ENCODE measurements around the gene PRSS21. TPM values are rescaled to one million over a fixed set of nuclear protein-coding genes. Genes with fewer than 3 reads are reported as not detected.

PRSS21 gene
- total RNA-seq (not detected), polyA plus RNA-seq (not detected)
- long read RNA-seq, donor 1, result 0 reads
- long read RNA-seq, donor 2, result 0 reads

GRCh38 chr16:2816751-2817339 is at the start of gene PRSS21:
Gene PRSS21, plus strand, starts transcription at chr16:2817237. Its CDS starts 32 bp downstream, at chr16:2817269.
- peaks cover 1% of the 10 kb centered on the region for H3K9me3 ChIP-seq (ENCODE audit: control insufficient read depth, low read length)
- intact Hi-C loops (cut with DNase I), result no loop called here
- H3K27me3 ChIP-seq (ENCODE audit: control insufficient read depth in 1 of 2, insufficient read depth in 2 of 2, low read length in 1 of 2), result no peaks in the 10 kb centered on the region
- H3K27ac ChIP-seq (ENCODE audit: low read depth in 1 of 2, low read length in 2 of 2), result no peak within 1 kb of the TSS
- H3K4me3 ChIP-seq (ENCODE audit: low read length in 2 of 2), result no peak within 1 kb of the TSS
- H3K4me1 ChIP-seq (ENCODE audit: control insufficient read depth in 1 of 2, insufficient read depth in 2 of 2, low read length in 2 of 2), result no peaks in the 10 kb centered on the region
- ATAC-seq (ENCODE audit: low FRiP score), result no peak
- WGBS, 2 donors, result 64 to 65% methylated on average over 25 to 28 of the region's 28 CpGs
- DNase-seq, result peak; percentile 49 to 68
- no peaks in the 10 kb centered on the region for H3K36me3 ChIP-seq (ENCODE audit: control insufficient read depth in 1 of 2, insufficient read depth in 2 of 2, low read length in 1 of 2)

- Histone ChIP-seq H3K36me3 (ENCODE audit: control insufficient read depth in 1 of 2, insufficient read depth in 2 of 2, low read length in 1 of 2) (peaks cover 13 to 33% of the 10 kb centered on the region in 2 donors), H3K4me1 (ENCODE audit: control insufficient read depth in 1 of 2, insufficient read depth in 2 of 2, low read length in 2 of 2) (no peaks in the 10 kb centered on the region), H3K27ac (ENCODE audit: low read depth in 1 of 2, low read length in 2 of 2) (no peak overlapping the region), H3K9me3 (ENCODE audit: control insufficient read depth, low read length) (no peaks in the 10 kb centered on the region), H3K27me3 (ENCODE audit: control insufficient read depth in 1 of 2, insufficient read depth in 2 of 2, low read length in 1 of 2) (no peaks in the 10 kb centered on the region), H3K4me3 (ENCODE audit: low read length in 2 of 2) (no peak overlapping the region)
- 62 to 69% methylated on average over 14 of the region's 14 CpGs for WGBS, 2 donors
- ATAC-seq (ENCODE audit: low FRiP score), result no peak
- peak in 1 of 2 donors; percentile 50 for DNase-seq
- intact Hi-C loops (cut with DNase I), result no loop called here
Observed at GRCh38 chr16:2767891-2768290, 49.1 kb upstream of the PRSS21 start.

GRCh38 chr16:2768403-2769089 is 48.5 kb upstream of the PRSS21 start:
- no peak overlapping the region for H3K4me3 ChIP-seq (ENCODE audit: low read length in 2 of 2)
- H3K4me1 ChIP-seq (ENCODE audit: control insufficient read depth in 1 of 2, insufficient read depth in 2 of 2, low read length in 2 of 2), result no peaks in the 10 kb centered on the region
- DNase-seq (peak; percentile 24 to 74), ATAC-seq (ENCODE audit: low FRiP score) (no peak)
- no peaks in the 10 kb centered on the region for H3K9me3 ChIP-seq (ENCODE audit: control insufficient read depth, low read length)
- no peak overlapping the region for H3K27ac ChIP-seq (ENCODE audit: low read depth in 1 of 2, low read length in 2 of 2)
- 57 to 67% methylated on average over 17 of the region's 17 CpGs for WGBS, 2 donors
- peaks cover 10 to 29% of the 10 kb centered on the region in 2 donors for H3K36me3 ChIP-seq (ENCODE audit: control insufficient read depth in 1 of 2, insufficient read depth in 2 of 2, low read length in 1 of 2)
- intact Hi-C loops (cut with DNase I), result no loop called here
- no peaks in the 10 kb centered on the region for H3K27me3 ChIP-seq (ENCODE audit: control insufficient read depth in 1 of 2, insufficient read depth in 2 of 2, low read length in 1 of 2)

GRCh38 chr16:2769100-2769529 is 47.9 kb upstream of the PRSS21 start:
- DNase-seq, result peak; percentile 46 to 62
- peaks cover 9 to 29% of the 10 kb centered on the region in 2 donors for H3K36me3 ChIP-seq (ENCODE audit: control insufficient read depth in 1 of 2, insufficient read depth in 2 of 2, low read length in 1 of 2)
- H3K27ac ChIP-seq (ENCODE audit: low read depth in 1 of 2, low read length in 2 of 2), result no peak overlapping the region
- no peak for ATAC-seq (ENCODE audit: low FRiP score)
- no peaks in the 10 kb centered on the region for H3K4me1 ChIP-seq (ENCODE audit: control insufficient read depth in 1 of 2, insufficient read depth in 2 of 2, low read length in 2 of 2)
- WGBS, 2 donors, result 81 to 85% methylated on average over 10 to 11 of the region's 11 CpGs
- H3K4me3 ChIP-seq (ENCODE audit: low read length in 2 of 2), result no peak overlapping the region
- no peaks in the 10 kb centered on the region for H3K9me3 ChIP-seq (ENCODE audit: control insufficient read depth, low read length)
- no peaks in the 10 kb centered on the region for H3K27me3 ChIP-seq (ENCODE audit: control insufficient read depth in 1 of 2, insufficient read depth in 2 of 2, low read length in 1 of 2)
- intact Hi-C loops (cut with DNase I), result no loop called here

GRCh38 chr16:2769675-2770056 is 47.4 kb upstream of the PRSS21 start:
- Histone ChIP-seq H3K4me1 (ENCODE audit: control insufficient read depth in 1 of 2, insufficient read depth in 2 of 2, low read length in 2 of 2) (no peaks in the 10 kb centered on the region), H3K36me3 (ENCODE audit: control insufficient read depth in 1 of 2, insufficient read depth in 2 of 2, low read length in 1 of 2) (peaks cover 6 to 29% of the 10 kb centered on the region in 2 donors), H3K4me3 (ENCODE audit: low read length in 2 of 2) (no peak overlapping the region), H3K9me3 (ENCODE audit: control insufficient read depth, low read length) (no peaks in the 10 kb centered on the region), H3K27ac (ENCODE audit: low read depth in 1 of 2, low read length in 2 of 2) (no peak overlapping the region), H3K27me3 (ENCODE audit: control insufficient read depth in 1 of 2, insufficient read depth in 2 of 2, low read length in 1 of 2) (no peaks in the 10 kb centered on the region)
- no peak for ATAC-seq (ENCODE audit: low FRiP score)
- 68 to 69% methylated on average over 14 of the region's 14 CpGs for WGBS, 2 donors
- peak; percentile 42 to 75 for DNase-seq
- intact Hi-C loops (cut with DNase I), result no loop called here

- intact Hi-C loops (cut with DNase I), result no loop called here
- H3K36me3 ChIP-seq (ENCODE audit: control insufficient read depth in 1 of 2, insufficient read depth in 2 of 2, low read length in 1 of 2), result peaks cover 6 to 28% of the 10 kb centered on the region in 2 donors
- no peaks in the 10 kb centered on the region for H3K9me3 ChIP-seq (ENCODE audit: control insufficient read depth, low read length)
- H3K27ac ChIP-seq (ENCODE audit: low read depth in 1 of 2, low read length in 2 of 2), result no peak overlapping the region
- H3K4me3 ChIP-seq (ENCODE audit: low read length in 2 of 2), result no peak overlapping the region
- H3K27me3 ChIP-seq (ENCODE audit: control insufficient read depth in 1 of 2, insufficient read depth in 2 of 2, low read length in 1 of 2), result no peaks in the 10 kb centered on the region
- 77 to 79% methylated on average over 32 of the region's 32 CpGs for WGBS, 2 donors
- ATAC-seq (ENCODE audit: low FRiP score), result no peak
- peak; percentile 39 to 68 for DNase-seq
- H3K4me1 ChIP-seq (ENCODE audit: control insufficient read depth in 1 of 2, insufficient read depth in 2 of 2, low read length in 2 of 2), result no peaks in the 10 kb centered on the region
Observed at GRCh38 chr16:2770057-2770951, 46.7 kb upstream of the PRSS21 start.

- no peaks in the 10 kb centered on the region for H3K9me3 ChIP-seq (ENCODE audit: control insufficient read depth, low read length)
- intact Hi-C loops (cut with DNase I), result no loop called here
- H3K4me3 ChIP-seq (ENCODE audit: low read length in 2 of 2), result no peak overlapping the region
- H3K4me1 ChIP-seq (ENCODE audit: control insufficient read depth in 1 of 2, insufficient read depth in 2 of 2, low read length in 2 of 2), result no peaks in the 10 kb centered on the region
- H3K36me3 ChIP-seq (ENCODE audit: control insufficient read depth in 1 of 2, insufficient read depth in 2 of 2, low read length in 1 of 2), result peaks cover 6 to 25% of the 10 kb centered on the region in 2 donors
- WGBS, 2 donors, result 69 to 70% methylated on average over 18 of the region's 18 CpGs
- DNase-seq (peak; percentile 34 to 75), ATAC-seq (ENCODE audit: low FRiP score) (no peak)
- H3K27me3 ChIP-seq (ENCODE audit: control insufficient read depth in 1 of 2, insufficient read depth in 2 of 2, low read length in 1 of 2), result no peaks in the 10 kb centered on the region
- no peak overlapping the region for H3K27ac ChIP-seq (ENCODE audit: low read depth in 1 of 2, low read length in 2 of 2)
Observed at GRCh38 chr16:2771496-2772402, 45.3 kb upstream of the PRSS21 start.
